ENCODE data around the gene SYNJ2.

The SYNJ2 gene

DNA sequence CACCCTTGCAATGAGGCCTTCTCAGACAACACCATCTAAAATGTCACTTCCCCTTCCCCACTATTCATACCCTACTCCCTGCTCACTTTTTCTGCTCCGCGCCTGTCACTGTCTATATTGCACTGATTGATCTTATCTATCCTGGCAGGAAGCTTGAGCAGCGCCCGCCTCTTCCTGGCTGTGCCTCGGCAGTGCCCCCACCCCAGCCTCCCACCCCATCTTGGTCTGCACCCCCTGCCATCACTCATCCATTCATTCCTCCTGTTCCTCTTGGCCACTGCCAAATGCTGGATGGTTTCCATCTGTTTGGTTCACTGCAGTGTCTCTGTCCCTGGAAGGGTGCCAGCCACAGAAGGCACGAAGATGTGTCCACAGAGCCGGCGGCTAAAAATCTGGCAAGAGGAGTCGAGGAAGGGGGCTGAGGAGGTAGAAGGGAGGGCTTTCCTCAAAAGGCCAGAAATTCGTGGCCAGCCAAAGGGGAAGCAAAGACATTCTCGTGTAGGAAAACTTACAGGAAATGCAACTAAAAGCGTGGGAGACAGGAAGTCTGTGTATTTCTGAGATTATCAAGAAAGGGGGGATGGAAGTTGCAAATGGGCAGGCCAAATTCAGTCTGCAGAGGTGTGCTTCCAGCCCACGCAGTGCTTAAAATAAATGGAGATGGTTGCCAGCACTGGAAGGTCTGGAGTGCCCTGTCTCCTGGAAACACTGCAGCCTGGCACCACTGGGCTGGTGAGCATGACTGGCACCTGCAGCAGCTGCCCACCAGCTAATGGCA is 27.6 kb downstream of the SYNJ2 start:
- Histone ChIP-seq H3K4me2 (ENCODE audit: low read length) (no peak overlapping the region), H3K36me3 (ENCODE audit: insufficient read depth, low read length) (no peaks in the 10 kb centered on the region), H3K9ac (ENCODE audit: low read length) (no peak overlapping the region), H3K9me3 (ENCODE audit: low read length) (no peaks in the 10 kb centered on the region), H2AFZ (ENCODE audit: low read length) (no peak overlapping the region), H3K9me2 (ENCODE audit: low read depth, low read length) (no peaks in the 10 kb centered on the region), H3K4me3 (ENCODE audit: low read depth, low read length, poor library complexity, severe bottlenecking) (no peak overlapping the region), H3K27ac (ENCODE audit: low read depth, low read length, poor library complexity, severe bottlenecking) (no peak overlapping the region), H3K27me3 (ENCODE audit: insufficient read depth, low read length) (peaks cover 5% of the 10 kb centered on the region; the same call in 1 of the 2 replicates), H3K4me1 (ENCODE audit: insufficient read depth, low read length, severe bottlenecking) (no peaks in the 10 kb centered on the region), H3F3A (ENCODE audit: insufficient read depth, low read length) (no peaks in the 10 kb centered on the region), H4K20me1 (ENCODE audit: insufficient read depth, low read length) (no peaks in the 10 kb centered on the region), H3K79me2 (ENCODE audit: insufficient read depth, low read length) (no peaks in the 10 kb centered on the region)
- TF ChIP-seq EZH2 (IDR thresholded peaks at IDR 0.05; ENCODE audit: borderline replicate concordance, low read length): no peak
- TF ChIP-seq, protein P1, sequence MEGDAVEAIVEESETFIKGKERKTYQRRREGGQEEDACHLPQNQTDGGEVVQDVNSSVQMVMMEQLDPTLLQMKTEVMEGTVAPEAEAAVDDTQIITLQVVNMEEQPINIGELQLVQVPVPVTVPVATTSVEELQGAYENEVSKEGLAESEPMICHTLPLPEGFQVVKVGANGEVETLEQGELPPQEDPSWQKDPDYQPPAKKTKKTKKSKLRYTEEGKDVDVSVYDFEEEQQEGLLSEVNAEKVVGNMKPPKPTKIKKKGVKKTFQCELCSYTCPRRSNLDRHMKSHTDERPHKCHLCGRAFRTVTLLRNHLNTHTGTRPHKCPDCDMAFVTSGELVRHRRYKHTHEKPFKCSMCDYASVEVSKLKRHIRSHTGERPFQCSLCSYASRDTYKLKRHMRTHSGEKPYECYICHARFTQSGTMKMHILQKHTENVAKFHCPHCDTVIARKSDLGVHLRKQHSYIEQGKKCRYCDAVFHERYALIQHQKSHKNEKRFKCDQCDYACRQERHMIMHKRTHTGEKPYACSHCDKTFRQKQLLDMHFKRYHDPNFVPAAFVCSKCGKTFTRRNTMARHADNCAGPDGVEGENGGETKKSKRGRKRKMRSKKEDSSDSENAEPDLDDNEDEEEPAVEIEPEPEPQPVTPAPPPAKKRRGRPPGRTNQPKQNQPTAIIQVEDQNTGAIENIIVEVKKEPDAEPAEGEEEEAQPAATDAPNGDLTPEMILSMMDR (IDR thresholded peaks at IDR 0.05; ENCODE audit: low read length): no peak

DNA sequence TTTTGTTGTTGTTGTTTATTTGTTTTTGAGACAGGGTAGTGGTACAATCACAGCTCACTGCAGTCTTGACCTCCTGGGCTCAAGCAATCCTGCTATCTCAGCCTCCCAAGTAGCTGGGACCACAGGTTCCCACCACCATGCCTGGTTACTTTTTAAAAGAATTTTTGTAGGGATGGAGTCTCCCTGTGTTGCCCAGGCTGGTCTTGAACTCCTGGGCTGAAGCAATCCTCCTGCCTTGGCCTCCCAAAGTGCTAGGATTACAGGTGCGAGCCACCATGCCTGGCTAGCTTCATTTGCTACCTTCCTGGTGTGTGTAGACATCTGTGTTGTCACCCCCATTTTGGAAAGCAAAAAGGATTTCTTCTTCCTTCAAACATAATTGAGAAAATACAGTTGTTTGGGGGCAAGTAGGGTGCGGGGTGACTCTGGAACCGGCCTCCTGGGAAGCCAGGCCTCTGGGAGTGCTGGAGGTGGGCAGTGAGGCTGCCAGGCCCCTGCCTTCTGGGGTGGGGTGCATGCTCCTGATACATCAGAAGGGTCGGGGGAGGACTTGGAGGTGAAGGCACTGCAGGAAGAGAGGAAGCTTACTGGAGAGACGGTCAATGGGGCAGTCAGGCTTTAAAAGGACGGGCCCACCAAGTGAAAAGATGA is 28.4 kb downstream of the SYNJ2 start:
- no peak overlapping the region for H3K27ac ChIP-seq (ENCODE audit: low read depth, low read length, poor library complexity, severe bottlenecking)
- TF ChIP-seq, protein P1 (IDR thresholded peaks at IDR 0.05; ENCODE audit: low read length): no peak
- TF ChIP-seq EZH2 (IDR thresholded peaks at IDR 0.05; ENCODE audit: borderline replicate concordance, low read length): no peak
- H3K4me3 ChIP-seq (ENCODE audit: low read depth, low read length, poor library complexity, severe bottlenecking): no peak overlapping the region
- H3K9me2 ChIP-seq (ENCODE audit: low read depth, low read length): no peaks in the 10 kb centered on the region
- H3K36me3 ChIP-seq (ENCODE audit: insufficient read depth, low read length): no peaks in the 10 kb centered on the region
- no peak overlapping the region for H2AFZ ChIP-seq (ENCODE audit: low read length)
- H3K27me3 ChIP-seq (ENCODE audit: insufficient read depth, low read length): peaks cover 5% of the 10 kb centered on the region; the same call in 1 of the 2 replicates
- H4K20me1 ChIP-seq (ENCODE audit: insufficient read depth, low read length): no peaks in the 10 kb centered on the region
- no peak overlapping the region for H3K4me2 ChIP-seq (ENCODE audit: low read length)
- H3F3A ChIP-seq (ENCODE audit: insufficient read depth, low read length): no peaks in the 10 kb centered on the region
- no peak overlapping the region for H3K9ac ChIP-seq (ENCODE audit: low read length)
- H3K9me3 ChIP-seq (ENCODE audit: low read length): no peaks in the 10 kb centered on the region
- no peaks in the 10 kb centered on the region for H3K79me2 ChIP-seq (ENCODE audit: insufficient read depth, low read length)
- no peaks in the 10 kb centered on the region for H3K4me1 ChIP-seq (ENCODE audit: insufficient read depth, low read length, severe bottlenecking)

DNA sequence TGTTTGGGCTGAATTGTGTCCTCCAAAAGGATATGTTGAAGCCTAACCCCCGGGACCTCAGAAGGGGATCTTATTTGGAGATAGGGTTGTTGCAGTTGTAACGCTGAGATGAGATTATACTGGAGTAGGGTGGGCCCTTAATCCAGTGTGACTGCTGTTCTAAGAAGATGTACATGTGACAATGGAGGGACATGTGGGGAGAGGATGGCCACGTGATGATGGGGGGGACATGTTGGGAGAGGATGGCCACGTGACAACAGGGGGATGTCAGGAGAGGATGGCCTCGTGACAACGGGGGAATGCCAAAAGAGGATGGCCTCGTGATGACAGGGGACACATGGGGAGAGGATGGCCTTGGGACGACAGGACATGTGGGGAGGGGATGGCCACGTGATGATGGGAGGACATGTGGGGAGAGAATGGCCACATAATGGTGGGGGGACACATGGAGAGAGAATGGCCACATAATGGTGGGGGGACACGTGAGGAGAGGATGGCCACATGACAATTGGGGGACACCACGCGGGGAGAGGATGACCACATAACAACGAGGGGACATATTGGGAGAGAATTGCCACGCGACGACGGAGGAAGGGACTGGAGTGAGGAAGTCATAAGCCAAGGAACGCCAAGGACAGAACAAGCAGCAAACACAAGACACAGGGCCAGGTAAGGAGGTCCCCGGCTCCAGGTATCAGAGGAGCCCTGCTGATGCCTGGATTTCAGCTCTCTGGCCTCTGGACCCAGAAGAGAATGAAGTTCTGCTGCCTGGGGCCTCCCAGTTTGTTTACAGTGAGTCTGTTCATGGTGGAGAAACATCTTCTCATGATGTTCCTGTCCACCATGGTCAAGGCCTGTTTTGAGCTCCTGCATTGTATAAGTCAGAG is 29.2 kb downstream of the SYNJ2 start:
- H3K4me1 ChIP-seq (ENCODE audit: insufficient read depth, low read length, severe bottlenecking): no peaks in the 10 kb centered on the region
- H3F3A ChIP-seq (ENCODE audit: insufficient read depth, low read length): no peaks in the 10 kb centered on the region
- no peak overlapping the region for H3K27ac ChIP-seq (ENCODE audit: low read depth, low read length, poor library complexity, severe bottlenecking)
- no peak overlapping the region for H3K4me2 ChIP-seq (ENCODE audit: low read length)
- peaks cover 5% of the 10 kb centered on the region; the same call in 1 of the 2 replicates for H3K27me3 ChIP-seq (ENCODE audit: insufficient read depth, low read length)
- no peaks in the 10 kb centered on the region for H3K9me2 ChIP-seq (ENCODE audit: low read depth, low read length)
- no peaks in the 10 kb centered on the region for H3K79me2 ChIP-seq (ENCODE audit: insufficient read depth, low read length)
- H3K36me3 ChIP-seq (ENCODE audit: insufficient read depth, low read length): no peaks in the 10 kb centered on the region
- no peak overlapping the region for H2AFZ ChIP-seq (ENCODE audit: low read length)
- H3K9me3 ChIP-seq (ENCODE audit: low read length): no peaks in the 10 kb centered on the region
- no peak for TF ChIP-seq EZH2 (IDR thresholded peaks at IDR 0.05; ENCODE audit: borderline replicate concordance, low read length)
- no peaks in the 10 kb centered on the region for H4K20me1 ChIP-seq (ENCODE audit: insufficient read depth, low read length)
- no peak overlapping the region for H3K9ac ChIP-seq (ENCODE audit: low read length)
- no peak overlapping the region for H3K4me3 ChIP-seq (ENCODE audit: low read depth, low read length, poor library complexity, severe bottlenecking)
